HEK293 (cell line): ENCODE data around the gene EIF4G1.

Experiments
- CTCF ChIA-PET: fragments of 350-600 bp; formaldehyde crosslinking; extraction: SDS; loops from one replicate; lab custom pipeline; 2021; ENCODE audit warnings: antibody characterized with exemption; lab: Yijun Ruan, JAX
- POLR2A ChIA-PET: fragments of 300-600 bp; formaldehyde crosslinking; extraction: SDS; loops from one replicate; lab custom pipeline; 2020; ENCODE audit warnings: antibody characterized with exemption, inconsistent platforms; lab: Yijun Ruan, JAX
- H3K27ac ChIP-seq: fragments of 200-500 bp; sonication (Bioruptor generic); 2 replicates; pipeline ENCODE4 v1.5.1; 2014; ENCODE audit warnings: low read depth, low read length, control low read depth, inconsistent platforms; ENCODE audit errors: extremely low read depth
- H3K36me3 ChIP-seq, 2 experiments: fragments of 200-500 bp in 1 of 2; sonication (Bioruptor generic) in 1 of 2; 1 replicate in 1 of 2; 2 replicates in 1 of 2; pipeline ENCODE4 v1.5.1; 2014 to 2017; ENCODE audit warnings: inconsistent platforms in 2 of 2, low read length in 2 of 2; ENCODE audit not compliant: control insufficient read depth in 2 of 2, insufficient read depth in 1 of 2
- H3K4me1 ChIP-seq: fragments of 200-500 bp; sonication (Bioruptor generic); 2 replicates; pipeline ENCODE4 v1.5.1; 2014; ENCODE audit warnings: mild to moderate bottlenecking, low read length, inconsistent platforms; ENCODE audit not compliant: control insufficient read depth, insufficient read depth
- H3K4me3 ChIP-seq: 2 replicates; pipeline ENCODE4 v1.5.1; 2011; ENCODE audit warnings: low read depth, mild to moderate bottlenecking, control low read depth, low read length, moderate library complexity
- H3K9me3 ChIP-seq: fragments of 200-500 bp; sonication (Bioruptor generic); 2 replicates; pipeline ENCODE4 v1.5.1; 2014; ENCODE audit warnings: low read depth, low read length, inconsistent platforms; ENCODE audit not compliant: control insufficient read depth, insufficient read depth
- GLIS1 ChIP-seq: fragments of 450-650 bp; formaldehyde crosslinking; IDR thresholded peaks from 2 replicates; pipeline ENCODE4 v1.5.1; 2016; ENCODE audit warnings: missing biosample characterization, missing genetic modification characterization
- PRDM2 ChIP-seq: fragments of 450-650 bp; formaldehyde crosslinking; IDR thresholded peaks from 2 replicates; pipeline ENCODE4 v1.5.1; 2016; ENCODE audit warnings: missing biosample characterization, missing genetic modification characterization, borderline replicate concordance
- SCRT2 ChIP-seq: fragments of 450-650 bp; formaldehyde crosslinking; IDR thresholded peaks from 2 replicates; pipeline ENCODE4 v1.5.1; 2016; ENCODE audit warnings: missing biosample characterization, missing genetic modification characterization
- ZBTB17 ChIP-seq: fragments of 450-650 bp; formaldehyde crosslinking; IDR thresholded peaks from 2 replicates; pipeline ENCODE4 v1.5.1; 2016; ENCODE audit warnings: missing biosample characterization, missing genetic modification characterization
- ZFHX2 ChIP-seq: fragments of 450-650 bp; formaldehyde crosslinking; conservative IDR thresholded peaks from 2 replicates; pipeline ENCODE4 v1.5.1; 2016; ENCODE audit warnings: missing biosample characterization, missing genetic modification characterization
- ZFP3 ChIP-seq: fragments of 450-650 bp; formaldehyde crosslinking; IDR thresholded peaks from 2 replicates; pipeline ENCODE4 v1.5.1; 2016; ENCODE audit warnings: low read depth, missing biosample characterization, missing genetic modification characterization
- ZFP37 ChIP-seq: fragments of 450-650 bp; formaldehyde crosslinking; IDR thresholded peaks from 2 replicates; pipeline ENCODE4 v1.5.1; 2016; ENCODE audit warnings: missing biosample characterization, missing genetic modification characterization
- ZNF148 ChIP-seq: fragments of 450-650 bp; formaldehyde crosslinking; IDR thresholded peaks from 2 replicates; pipeline ENCODE4 v1.5.0; 2017; ENCODE audit warnings: missing biosample characterization, missing genetic modification characterization, borderline replicate concordance
- ZNF214 ChIP-seq: fragments of 450-650 bp; formaldehyde crosslinking; IDR thresholded peaks from 2 replicates; pipeline ENCODE4 v1.5.1; 2017; ENCODE audit warnings: missing biosample characterization, mild to moderate bottlenecking, missing genetic modification characterization, borderline replicate concordance
- ZNF223 ChIP-seq: fragments of 450-650 bp; formaldehyde crosslinking; IDR thresholded peaks from 2 replicates; pipeline ENCODE4 v1.5.1; 2016; ENCODE audit warnings: missing biosample characterization, missing genetic modification characterization
- ZNF404 ChIP-seq: fragments of 450-650 bp; formaldehyde crosslinking; IDR thresholded peaks from 2 replicates; pipeline ENCODE4 v1.5.1; 2017; ENCODE audit warnings: missing biosample characterization, missing genetic modification characterization
- ZNF510 ChIP-seq: fragments of 450-650 bp; formaldehyde crosslinking; IDR thresholded peaks from 2 replicates; pipeline ENCODE4 v1.5.1; 2018; ENCODE audit warnings: mild to moderate bottlenecking, missing genetic modification characterization, missing biosample characterization; ENCODE audit not compliant: insufficient replicate concordance
- ZNF514 ChIP-seq: fragments of 450-650 bp; formaldehyde crosslinking; IDR thresholded peaks from 2 replicates; pipeline ENCODE4 v1.5.1; 2016; ENCODE audit warnings: missing biosample characterization, missing genetic modification characterization
- ZNF548 ChIP-seq: fragments of 450-650 bp; formaldehyde crosslinking; IDR thresholded peaks from 2 replicates; pipeline ENCODE4 v1.5.1; 2016; ENCODE audit warnings: missing biosample characterization, missing genetic modification characterization
- ZNF560 ChIP-seq: fragments of 450-650 bp; formaldehyde crosslinking; IDR thresholded peaks from 2 replicates; pipeline ENCODE4 v1.5.1; 2017; ENCODE audit warnings: missing biosample characterization, missing genetic modification characterization, borderline replicate concordance
- ZNF561 ChIP-seq: fragments of 450-650 bp; IDR thresholded peaks from 2 replicates; pipeline ENCODE4 v1.5.1; 2018; ENCODE audit warnings: missing biosample characterization, missing genetic modification characterization, borderline replicate concordance
- ZNF585B ChIP-seq: fragments of 450-650 bp; formaldehyde crosslinking; IDR thresholded peaks from 2 replicates; pipeline ENCODE4 v1.5.1; 2016; ENCODE audit warnings: missing biosample characterization, missing genetic modification characterization
- ZNF654 ChIP-seq: fragments of 450-650 bp; formaldehyde crosslinking; IDR thresholded peaks from 2 replicates; pipeline ENCODE4 v1.5.1; 2016; ENCODE audit warnings: low read depth, missing biosample characterization, missing genetic modification characterization
- TF ChIP-seq, protein P1 (sequence below): fragments of 450-650 bp; formaldehyde crosslinking; IDR thresholded peaks from 2 replicates; pipeline ENCODE4 v1.5.1; 2016; ENCODE audit warnings: missing biosample characterization, missing genetic modification characterization
- TF ChIP-seq, protein P2 (sequence below): fragments of 450-650 bp; formaldehyde crosslinking; IDR thresholded peaks from 2 replicates; pipeline ENCODE4 v1.5.1; 2016; ENCODE audit warnings: missing biosample characterization, missing genetic modification characterization
- TF ChIP-seq, protein P3 (sequence below): fragments of 450-650 bp; formaldehyde crosslinking; IDR thresholded peaks from 2 replicates; pipeline ENCODE4 v1.5.1; 2016; ENCODE audit warnings: missing biosample characterization, missing genetic modification characterization

Gene EIF4G1

GRCh38 chr3:184291044-184291737 lies 23.2 kb upstream of the EIF4G1 start:
- CTCF ChIA-PET: interaction anchor here (0.6 to 1.3 kb wide), 3 partner anchors 72 to 382 kb away, joined by 3 to 4 read pairs (median 4); partner anchors contain the start of gene ABCC5
- Histone ChIP-seq H3K36me3 (no peaks in the 10 kb centered on the region), H3K27ac (no peak overlapping the region), H3K9me3 (no peaks in the 10 kb centered on the region), H3K4me3 (no peak overlapping the region), H3K4me1 (no peaks in the 10 kb centered on the region)
- no peak for TF ChIP-seq ZFP3
- TF ChIP-seq SCRT2 (tag by site-specific recombination): no peak
- TF ChIP-seq ZNF561 (tag by site-specific recombination): no peak
- no peak for TF ChIP-seq ZNF585B
- no peak for TF ChIP-seq ZFP37 (tag by site-specific recombination)
- no peak for TF ChIP-seq ZNF214 (tag by site-specific recombination)
- TF ChIP-seq ZNF148 (tag by site-specific recombination): no peak
- TF ChIP-seq GLIS1: no peak
- no peak for TF ChIP-seq ZBTB17
- TF ChIP-seq ZNF548 (tag by site-specific recombination): no peak
- TF ChIP-seq ZNF560 (tag by site-specific recombination): no peak
- TF ChIP-seq ZNF514 (tag by site-specific recombination): no peak
- TF ChIP-seq ZNF404 (tag by site-specific recombination): no peak
- no peak for TF ChIP-seq ZFHX2 (tag by site-specific recombination)
- no peak for TF ChIP-seq ZNF510 (tag by site-specific recombination)
- TF ChIP-seq, protein P1, sequence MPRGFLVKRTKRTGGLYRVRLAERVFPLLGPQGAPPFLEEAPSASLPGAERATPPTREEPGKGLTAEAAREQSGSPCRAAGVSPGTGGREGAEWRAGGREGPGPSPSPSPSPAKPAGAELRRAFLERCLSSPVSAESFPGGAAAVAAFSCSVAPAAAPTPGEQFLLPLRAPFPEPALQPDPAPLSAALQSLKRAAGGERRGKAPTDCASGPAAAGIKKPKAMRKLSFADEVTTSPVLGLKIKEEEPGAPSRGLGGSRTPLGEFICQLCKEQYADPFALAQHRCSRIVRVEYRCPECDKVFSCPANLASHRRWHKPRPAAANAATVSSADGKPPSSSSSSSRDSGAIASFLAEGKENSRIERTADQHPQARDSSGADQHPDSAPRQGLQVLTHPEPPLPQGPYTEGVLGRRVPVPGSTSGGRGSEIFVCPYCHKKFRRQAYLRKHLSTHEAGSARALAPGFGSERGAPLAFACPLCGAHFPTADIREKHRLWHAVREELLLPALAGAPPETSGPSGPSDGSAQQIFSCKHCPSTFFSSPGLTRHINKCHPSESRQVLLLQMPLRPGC (tag by site-specific recombination): no peak
- TF ChIP-seq, protein P2, sequence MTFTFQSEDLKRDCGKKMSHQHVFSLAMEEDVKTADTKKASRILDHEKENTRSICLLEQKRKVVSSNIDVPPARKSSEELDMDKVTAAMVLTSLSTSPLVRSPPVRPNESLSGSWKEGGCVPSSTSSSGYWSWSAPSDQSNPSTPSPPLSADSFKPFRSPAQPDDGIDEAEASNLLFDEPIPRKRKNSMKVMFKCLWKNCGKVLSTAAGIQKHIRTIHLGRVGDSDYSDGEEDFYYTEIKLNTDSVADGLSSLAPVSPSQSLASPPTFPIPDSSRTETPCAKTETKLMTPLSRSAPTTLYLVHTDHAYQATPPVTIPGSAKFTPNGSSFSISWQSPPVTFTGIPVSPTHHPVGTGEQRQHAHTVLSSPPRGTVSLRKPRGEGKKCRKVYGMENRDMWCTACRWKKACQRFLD (tag by site-specific recombination): no peak
- TF ChIP-seq ZNF654 (tag by site-specific recombination): no peak
- POLR2A ChIA-PET: interaction anchor here (0.5 kb wide), 1 partner anchor 8 kb away, joined by 5 read pairs; no protein-coding TSS in a partner anchor

- Histone ChIP-seq H3K4me1 (no peaks in the 10 kb centered on the region), H3K36me3 (no peaks in the 10 kb centered on the region), H3K4me3 (no peak overlapping the region), H3K9me3 (no peaks in the 10 kb centered on the region), H3K27ac (no peak overlapping the region)
- ChIA-PET CTCF (interaction anchor here (0.6 to 1.1 kb wide), 3 partner anchors 73 to 407 kb away, joined by 3 to 4 read pairs (median 3); partner anchors contain the start of gene PARL), POLR2A (interaction anchor here (0.5 kb wide), 1 partner anchor 9 kb away, joined by 5 read pairs; no protein-coding TSS in a partner anchor)
- TF ChIP-seq PRDM2 (tag by site-specific recombination): no peak
- TF ChIP-seq ZNF223: no peak
- TF ChIP-seq, protein P3, sequence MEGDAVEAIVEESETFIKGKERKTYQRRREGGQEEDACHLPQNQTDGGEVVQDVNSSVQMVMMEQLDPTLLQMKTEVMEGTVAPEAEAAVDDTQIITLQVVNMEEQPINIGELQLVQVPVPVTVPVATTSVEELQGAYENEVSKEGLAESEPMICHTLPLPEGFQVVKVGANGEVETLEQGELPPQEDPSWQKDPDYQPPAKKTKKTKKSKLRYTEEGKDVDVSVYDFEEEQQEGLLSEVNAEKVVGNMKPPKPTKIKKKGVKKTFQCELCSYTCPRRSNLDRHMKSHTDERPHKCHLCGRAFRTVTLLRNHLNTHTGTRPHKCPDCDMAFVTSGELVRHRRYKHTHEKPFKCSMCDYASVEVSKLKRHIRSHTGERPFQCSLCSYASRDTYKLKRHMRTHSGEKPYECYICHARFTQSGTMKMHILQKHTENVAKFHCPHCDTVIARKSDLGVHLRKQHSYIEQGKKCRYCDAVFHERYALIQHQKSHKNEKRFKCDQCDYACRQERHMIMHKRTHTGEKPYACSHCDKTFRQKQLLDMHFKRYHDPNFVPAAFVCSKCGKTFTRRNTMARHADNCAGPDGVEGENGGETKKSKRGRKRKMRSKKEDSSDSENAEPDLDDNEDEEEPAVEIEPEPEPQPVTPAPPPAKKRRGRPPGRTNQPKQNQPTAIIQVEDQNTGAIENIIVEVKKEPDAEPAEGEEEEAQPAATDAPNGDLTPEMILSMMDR (tag by site-specific recombination): no peak
These were observed 22.5 kb upstream of the EIF4G1 start for GRCh38 chr3:184291738-184292445.
